OCI-LY1 (cell line): ENCODE measurements around the gene RTBDN.

ENCODE experiments used
- H2AFZ ChIP-seq: fragments of 200-600 bp; sonication (generic), shearing (Covaris generic); 2 replicates; pipeline ENCODE4 v1.6.0; 2014; ENCODE audit warnings: antibody characterized with exemption, mild to moderate bottlenecking, low read length
- H3F3A ChIP-seq: fragments of 200-600 bp; sonication (generic), shearing (Covaris generic); 2 replicates; pipeline ENCODE4 v1.6.0; 2014; ENCODE audit warnings: mild to moderate bottlenecking, antibody characterized with exemption, low read length, moderate library complexity; ENCODE audit not compliant: insufficient read depth
- H3K27ac ChIP-seq: fragments of 200-600 bp; sonication (generic); 2 replicates; pipeline ENCODE4 v1.5.1; 2014; ENCODE audit warnings: low read length, mixed run types, mild to moderate bottlenecking, low read depth; ENCODE audit not compliant: poor library complexity, severe bottlenecking
- H3K27me3 ChIP-seq: fragments of 200-600 bp; sonication (generic); 2 replicates; pipeline ENCODE4 v1.6.0; 2014; ENCODE audit warnings: antibody characterized with exemption, mild to moderate bottlenecking, low read length, moderate library complexity; ENCODE audit not compliant: insufficient read depth
- H3K36me3 ChIP-seq: fragments of 200-600 bp; sonication (generic); 2 replicates; pipeline ENCODE4 v1.6.1; 2014; ENCODE audit warnings: mild to moderate bottlenecking, antibody characterized with exemption, low read length, moderate library complexity, mixed read lengths; ENCODE audit not compliant: insufficient read depth
- H3K4me1 ChIP-seq: fragments of 200-600 bp; sonication (generic); 2 replicates; pipeline ENCODE4 v1.5.1; 2014; ENCODE audit warnings: mild to moderate bottlenecking, low read length, moderate library complexity; ENCODE audit not compliant: insufficient read depth, severe bottlenecking
- H3K4me2 ChIP-seq: fragments of 200-600 bp; sonication (generic), shearing (Covaris generic); 2 replicates; pipeline ENCODE4 v1.6.1; 2014; ENCODE audit warnings: low read length
- H3K4me3 ChIP-seq: fragments of 200-600 bp; sonication (generic); 2 replicates; pipeline ENCODE4 v1.5.1; 2014; ENCODE audit warnings: low read length, low read depth, mild to moderate bottlenecking, mixed read lengths; ENCODE audit not compliant: poor library complexity, severe bottlenecking
- H3K79me2 ChIP-seq: fragments of 200-600 bp; shearing (Covaris generic); 2 replicates; pipeline ENCODE4 v1.6.1; 2016; ENCODE audit warnings: mixed run types, low read length, mixed read lengths; ENCODE audit not compliant: insufficient read depth
- H3K9ac ChIP-seq: fragments of 200-600 bp; sonication (generic), shearing (Covaris generic); 2 replicates; pipeline ENCODE4 v1.6.1; 2014; ENCODE audit warnings: mild to moderate bottlenecking, low read length, mixed read lengths
- H3K9me2 ChIP-seq: fragments of 200-600 bp; sonication (generic), shearing (Covaris generic); 2 replicates; pipeline ENCODE4 v1.6.1; 2014; ENCODE audit warnings: low read depth, mild to moderate bottlenecking, low read length, mixed read lengths
- H3K9me3 ChIP-seq: fragments of 200-600 bp; shearing (Covaris generic); 2 replicates; pipeline ENCODE4 v1.6.1; 2014; ENCODE audit warnings: low read length, mixed read lengths
- H4K20me1 ChIP-seq: fragments of 200-600 bp; sonication (generic), shearing (Covaris generic); 2 replicates; pipeline ENCODE4 v1.6.0; 2016; ENCODE audit warnings: mild to moderate bottlenecking, low read length; ENCODE audit not compliant: insufficient read depth
- EZH2 ChIP-seq: fragments of 200-600 bp; sonication (generic), shearing (Covaris generic); IDR thresholded peaks from 2 replicates; pipeline ENCODE4 v1.8.0; 2017; ENCODE audit warnings: borderline replicate concordance, mixed run types, mild to moderate bottlenecking, antibody characterized with exemption, low read length, moderate library complexity, mixed read lengths
- TF ChIP-seq, protein P1 (sequence below): fragments of 200-600 bp; sonication (generic), shearing (Covaris generic); IDR thresholded peaks from 2 replicates; pipeline ENCODE4 v1.5.1; 2017; ENCODE audit warnings: mild to moderate bottlenecking, antibody characterized with exemption, low read length, moderate library complexity, mixed read lengths

The RTBDN gene

DNA sequence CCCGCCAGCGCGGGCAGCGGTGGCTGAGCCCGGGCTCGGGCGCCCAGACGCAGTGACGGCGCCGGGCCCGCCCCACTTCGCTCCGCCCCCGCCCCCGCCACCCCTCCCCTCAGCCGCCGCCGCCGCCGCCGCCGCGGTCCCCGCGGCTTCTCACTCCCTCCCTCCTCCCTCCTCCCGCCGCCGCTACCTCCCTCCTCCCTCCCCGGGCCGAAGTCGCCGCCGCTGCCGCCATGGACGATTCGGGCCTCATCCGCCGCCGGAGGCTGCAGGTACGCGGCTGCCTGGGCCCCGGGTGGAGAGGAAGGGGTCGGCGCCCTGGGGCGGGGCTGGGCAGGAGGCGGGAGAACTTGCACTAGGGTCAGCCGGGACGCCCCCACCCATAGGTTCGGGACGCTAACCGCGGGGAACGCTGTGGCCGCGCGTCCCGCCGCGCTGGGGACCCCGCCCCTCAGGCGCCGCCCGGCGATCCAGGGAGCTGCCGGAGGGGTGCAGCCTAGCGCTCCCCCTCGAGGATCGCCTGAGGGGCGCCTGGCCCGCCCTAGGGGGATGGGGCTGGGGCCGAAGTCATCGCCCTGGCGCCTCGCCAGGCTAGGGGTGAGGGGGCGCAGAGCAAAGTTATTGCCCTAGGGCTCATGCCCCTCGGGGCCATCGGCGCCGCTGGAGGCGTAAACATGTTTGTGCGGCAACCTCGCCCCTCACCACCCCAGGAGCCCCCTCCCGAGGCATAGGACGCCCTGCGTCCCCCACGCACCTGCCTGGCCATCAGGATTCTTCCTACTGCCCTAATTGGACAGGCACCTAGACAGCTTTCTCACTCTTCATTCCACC lies 427 bp downstream of the RTBDN start:
- Histone ChIP-seq H3K4me3 (peak overlapping the region; percentile 68), H2AFZ (no peak overlapping the region), H3K79me2 (no peaks in the 10 kb centered on the region), H3K4me2 (peak overlapping the region; percentile 72), H3K9me3 (no peaks in the 10 kb centered on the region), H3K36me3 (no peaks in the 10 kb centered on the region), H3K4me1 (peaks cover 47% of the 10 kb centered on the region), H3K27me3 (no peaks in the 10 kb centered on the region), H4K20me1 (no peaks in the 10 kb centered on the region), H3K27ac (peak overlapping the region; percentile 19), H3K9ac (peak overlapping the region; percentile 68), H3F3A (peaks cover 5% of the 10 kb centered on the region), H3K9me2 (no peaks in the 10 kb centered on the region)
- TF ChIP-seq EZH2, result no peak
- TF ChIP-seq, protein P1, sequence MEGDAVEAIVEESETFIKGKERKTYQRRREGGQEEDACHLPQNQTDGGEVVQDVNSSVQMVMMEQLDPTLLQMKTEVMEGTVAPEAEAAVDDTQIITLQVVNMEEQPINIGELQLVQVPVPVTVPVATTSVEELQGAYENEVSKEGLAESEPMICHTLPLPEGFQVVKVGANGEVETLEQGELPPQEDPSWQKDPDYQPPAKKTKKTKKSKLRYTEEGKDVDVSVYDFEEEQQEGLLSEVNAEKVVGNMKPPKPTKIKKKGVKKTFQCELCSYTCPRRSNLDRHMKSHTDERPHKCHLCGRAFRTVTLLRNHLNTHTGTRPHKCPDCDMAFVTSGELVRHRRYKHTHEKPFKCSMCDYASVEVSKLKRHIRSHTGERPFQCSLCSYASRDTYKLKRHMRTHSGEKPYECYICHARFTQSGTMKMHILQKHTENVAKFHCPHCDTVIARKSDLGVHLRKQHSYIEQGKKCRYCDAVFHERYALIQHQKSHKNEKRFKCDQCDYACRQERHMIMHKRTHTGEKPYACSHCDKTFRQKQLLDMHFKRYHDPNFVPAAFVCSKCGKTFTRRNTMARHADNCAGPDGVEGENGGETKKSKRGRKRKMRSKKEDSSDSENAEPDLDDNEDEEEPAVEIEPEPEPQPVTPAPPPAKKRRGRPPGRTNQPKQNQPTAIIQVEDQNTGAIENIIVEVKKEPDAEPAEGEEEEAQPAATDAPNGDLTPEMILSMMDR, result no peak; the same call in 1 of the 2 replicates

DNA sequence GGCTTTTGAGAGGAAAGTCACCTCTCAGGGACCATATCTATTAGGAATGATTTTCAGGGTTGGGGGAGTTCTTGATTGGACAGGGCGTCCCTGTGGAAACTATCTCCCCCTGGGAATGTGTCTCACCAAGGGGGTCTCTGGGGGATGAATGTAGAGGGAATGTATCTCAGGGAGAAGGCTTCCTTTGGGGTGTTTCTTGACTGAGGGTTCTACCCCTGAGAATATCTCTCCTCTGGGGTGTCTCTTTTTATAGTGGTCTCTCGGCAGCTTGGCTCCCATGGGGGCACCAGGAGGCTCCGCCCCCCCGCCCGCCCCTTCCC lies 1.0 kb downstream of the RTBDN start:
- no peaks in the 10 kb centered on the region for H4K20me1 ChIP-seq
- no peak for TF ChIP-seq EZH2
- TF ChIP-seq, protein P1, result no peak
- H3K4me2 ChIP-seq, result peak overlapping the region; percentile 59
- H3K4me1 ChIP-seq, result peaks cover 46% of the 10 kb centered on the region
- peak overlapping the region; percentile 48 for H3K4me3 ChIP-seq
- H3K9me2 ChIP-seq, result no peaks in the 10 kb centered on the region
- H3K36me3 ChIP-seq, result no peaks in the 10 kb centered on the region
- no peaks in the 10 kb centered on the region for H3K79me2 ChIP-seq
- H3K9me3 ChIP-seq, result no peaks in the 10 kb centered on the region
- no peaks in the 10 kb centered on the region for H3K27me3 ChIP-seq
- H3K27ac ChIP-seq, result no peak overlapping the region
- H3K9ac ChIP-seq, result no peak overlapping the region; the same call in 1 of the 2 replicates
- no peak overlapping the region for H2AFZ ChIP-seq
- peaks cover 5% of the 10 kb centered on the region for H3F3A ChIP-seq

DNA sequence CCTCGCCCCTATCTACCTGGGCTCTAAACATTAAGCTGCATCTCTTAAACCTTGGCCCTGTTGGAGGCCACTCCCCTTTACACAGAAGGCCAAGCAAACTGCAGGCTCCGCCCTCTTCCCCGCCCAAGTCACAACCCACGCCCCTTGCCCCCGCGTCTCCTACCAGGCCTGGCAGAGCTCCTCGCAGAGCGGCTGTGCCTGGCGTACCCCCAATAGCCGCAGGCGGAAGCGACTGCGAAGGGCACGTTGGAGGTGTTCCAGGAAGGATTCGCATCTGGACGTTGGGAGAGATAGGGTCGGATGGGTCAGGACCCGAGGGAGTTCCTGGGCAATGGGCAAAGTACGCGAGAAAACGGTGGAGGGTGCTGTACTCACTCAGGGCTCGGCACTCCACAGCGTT lies 5.9 kb downstream of the RTBDN start:
- H3K27me3 ChIP-seq, result no peaks in the 10 kb centered on the region

More for the DNA sequence above, 5.9 kb downstream of the RTBDN start:
- Histone ChIP-seq H3K9me2 (no peaks in the 10 kb centered on the region), H3K9me3 (no peaks in the 10 kb centered on the region), H3K4me1 (peaks cover 9% of the 10 kb centered on the region), H3K4me2 (peak overlapping the region; percentile 33; the same call in 1 of the 2 replicates), H4K20me1 (no peaks in the 10 kb centered on the region), H3K4me3 (no peak overlapping the region), H2AFZ (no peak overlapping the region), H3K9ac (no peak overlapping the region), H3K36me3 (no peaks in the 10 kb centered on the region), H3K79me2 (no peaks in the 10 kb centered on the region), H3F3A (peaks cover 5% of the 10 kb centered on the region), H3K27ac (no peak overlapping the region)
- TF ChIP-seq, protein P1, result no peak
- no peak for TF ChIP-seq EZH2
